GM18868 (cell line): ENCODE data around the gene TCEA2.

Experiments
- ATAC-seq: cut with Tn5 transposase; IDR thresholded peaks from one replicate; pipeline ENCODE4 v1.9.1; 2021; ENCODE audit warnings: mild to moderate bottlenecking, moderate library complexity; ENCODE audit not compliant: unreplicated experiment

TCEA2 gene

GRCh38 chr20:64119301-64119680, 56.3 kb downstream of the TCEA2 start:
- ATAC-seq = no peak

- no peak for ATAC-seq
Observed at GRCh38 chr20:64119681-64120341, 56.8 kb downstream of the TCEA2 start.

DNA sequence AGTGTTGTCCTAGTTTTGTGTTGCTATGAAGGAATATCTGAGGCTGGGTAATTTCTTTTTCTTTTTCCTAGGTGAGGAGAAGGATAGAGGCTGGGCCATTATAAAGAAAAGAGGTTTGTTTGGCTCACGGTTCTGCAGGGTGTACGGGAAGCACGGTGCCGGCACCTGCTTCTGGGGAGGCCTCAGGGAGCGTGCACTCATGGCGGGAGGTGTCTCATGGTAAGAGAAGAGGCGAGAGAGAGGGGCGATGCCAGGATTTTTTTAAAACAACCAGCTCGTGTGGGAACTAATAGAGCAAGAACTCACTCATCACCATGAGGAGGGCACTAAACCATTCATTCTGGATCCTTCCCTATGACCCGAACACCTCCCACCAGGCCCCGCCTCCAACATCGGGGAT, 58.6 kb downstream of the TCEA2 start:
- no peak for ATAC-seq
